Kidney (tissue), 14 donors: ENCODE measurements around the gene ARMC10. TPM values are rescaled to one million over a fixed set of nuclear protein-coding genes. Genes with fewer than 3 reads are reported as not detected.
"Not testable (repeated sequence)": the region's sequence is repeated elsewhere in the genome, so short reads cannot be mapped to it uniquely, and the experiment has no call there.

Source experiments
- DNase-seq, 5 donors: peaks; one replicate each; pipeline ENCODE4 v3.0.0-alpha.2; 2013 to 2020
- FAIRE-seq: peaks from 2 replicates; lab custom pipeline; 2012; peaks lifted over from hg19 to GRCh38; lab: Jason Lieb, UNC
- H3K27ac ChIP-seq, 2 donors: one replicate each; pipeline ENCODE4 v1.7.0; 2013; ENCODE audit warnings: low read depth in 2 of 2, low read length in 2 of 2, inconsistent platforms in 1 of 2
- H3K27me3 ChIP-seq: one replicate; pipeline ENCODE4 v1.7.1; 2013; ENCODE audit warnings: low read length, inconsistent platforms; ENCODE audit not compliant: control insufficient read depth, insufficient read depth
- H3K36me3 ChIP-seq, 3 donors: one replicate each; pipeline versions ENCODE4 v1.7.0 to v1.7.1; 2013; ENCODE audit warnings: low read length in 3 of 3, control low read depth in 1 of 3, inconsistent platforms in 1 of 3; ENCODE audit not compliant: insufficient read depth in 3 of 3, control insufficient read depth in 2 of 3
- H3K4me1 ChIP-seq, 3 donors: one replicate each; pipeline versions ENCODE4 v1.7.0 to v1.7.1; 2013; ENCODE audit warnings: low read length in 3 of 3, inconsistent platforms in 1 of 3, low read depth in 1 of 3; ENCODE audit not compliant: control insufficient read depth in 2 of 3, insufficient read depth in 2 of 3
- H3K4me3 ChIP-seq, 3 donors: one replicate each; pipeline versions ENCODE4 v1.7.0 to v1.8.1; 2013; ENCODE audit warnings: low read length in 3 of 3, control low read depth in 1 of 3, inconsistent platforms in 1 of 3
- H3K9ac ChIP-seq, 3 donors: one replicate each; pipeline versions ENCODE4 v1.7.0 to v1.7.1; 2013; ENCODE audit warnings: low read length in 3 of 3, control low read depth in 1 of 3, inconsistent platforms in 1 of 3
- H3K9me3 ChIP-seq, 3 donors: one replicate each; pipeline versions ENCODE4 v1.7.0 to v1.7.1; 2013; ENCODE audit warnings: low read length in 3 of 3, control low read depth in 1 of 3, inconsistent platforms in 1 of 3; ENCODE audit not compliant: control insufficient read depth in 2 of 3, insufficient read depth in 1 of 3
- intact Hi-C: fragments of 100-400 bp; cut with DNase I; formaldehyde crosslinking; loops from one replicate; pipeline ENCODE4 v1.11.1; 2022
- polyA plus RNA-seq: library from polyadenylated mRNA; stranded (reverse); fragments of 350-450 nt; fragmentation: Illumina TruSeq; extraction: RNeasy Lipid Tissue Mini Kit (QIAGEN cat#74804); gene quantifications from one replicate; pipeline ENCODE4 v1.2.3, GENCODE V29; 2014; ENCODE audit warnings: low read depth, low replicate concordance; ENCODE audit not compliant: insufficient read depth
- total RNA-seq: library from RNA; stranded (reverse); fragmentation: NEBNext Ultra II Directional; extraction: Animal tissue kit (Norgen Biotek cat#: 25700); gene quantifications from one replicate; pipeline ENCODE4 v1.2.1, GENCODE V29; 2021
- TF ChIP-seq, protein P1 (sequence below): IDR thresholded peaks from 3 replicates; pipeline ENCODE4 v1.5.1; 2012; ENCODE audit warnings: mild to moderate bottlenecking, moderate library complexity, borderline replicate concordance; ENCODE audit not compliant: insufficient read depth; ENCODE audit errors: extremely low read depth
- donor health status: control.
- donor health status: control.
- donor health status: control.
- donor health status: control.
- donor health status: control.
- donor health status: DM: yes; HTN: yes; CAD: no.
- donor health status: Normal renal cell carcinoma (clear cell type).

Gene ARMC10
- total and polyA plus RNA-seq, 2 donors from 2014 or later = 31.5 to 40.7 TPM

DNA sequence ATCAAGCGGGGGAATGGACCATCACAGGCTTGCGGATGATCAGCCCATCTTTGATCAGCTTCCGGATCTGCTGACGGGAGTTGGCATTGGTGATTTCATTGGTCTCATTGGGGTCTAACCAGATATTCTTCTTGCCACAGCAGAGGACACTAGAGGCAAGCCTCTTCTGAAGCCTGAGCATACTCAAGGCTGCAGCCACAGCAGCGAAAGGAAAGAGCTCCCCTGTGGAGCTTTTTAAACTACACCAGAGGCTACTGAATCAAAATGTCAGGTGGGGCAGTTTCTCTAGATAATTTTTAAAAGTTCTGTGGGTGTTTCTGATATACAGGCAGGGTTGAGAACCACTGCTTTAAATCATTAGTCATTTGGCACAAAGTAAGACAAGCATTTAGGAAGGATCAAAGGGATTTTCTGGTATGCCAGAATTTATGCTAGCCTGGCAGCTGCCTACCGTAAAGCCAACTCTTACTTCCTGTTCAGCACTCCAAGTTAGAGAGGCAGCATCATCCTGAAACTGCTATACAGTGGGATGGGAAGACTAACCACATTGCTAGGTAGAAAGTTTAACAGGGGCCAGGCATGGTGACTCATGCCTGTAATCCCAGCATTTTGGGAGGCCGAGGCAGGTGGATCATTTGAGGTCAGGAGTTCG is 66.9 kb downstream of the ARMC10 start:
- intact Hi-C loops = no loop called here
- FAIRE-seq (no peak), DNase-seq (no peak)
- Histone ChIP-seq H3K27ac (no peak overlapping the region), H3K4me3 (no peak overlapping the region), H3K36me3 (no peaks in the 10 kb centered on the region), H3K9me3 (no peaks in the 10 kb centered on the region), H3K27me3 (no peaks in the 10 kb centered on the region), H3K9ac (no peak overlapping the region), H3K4me1 (peaks cover 0 to 9% (median 2%) of the 10 kb centered on the region in 3 donors)
- TF ChIP-seq, protein P1, sequence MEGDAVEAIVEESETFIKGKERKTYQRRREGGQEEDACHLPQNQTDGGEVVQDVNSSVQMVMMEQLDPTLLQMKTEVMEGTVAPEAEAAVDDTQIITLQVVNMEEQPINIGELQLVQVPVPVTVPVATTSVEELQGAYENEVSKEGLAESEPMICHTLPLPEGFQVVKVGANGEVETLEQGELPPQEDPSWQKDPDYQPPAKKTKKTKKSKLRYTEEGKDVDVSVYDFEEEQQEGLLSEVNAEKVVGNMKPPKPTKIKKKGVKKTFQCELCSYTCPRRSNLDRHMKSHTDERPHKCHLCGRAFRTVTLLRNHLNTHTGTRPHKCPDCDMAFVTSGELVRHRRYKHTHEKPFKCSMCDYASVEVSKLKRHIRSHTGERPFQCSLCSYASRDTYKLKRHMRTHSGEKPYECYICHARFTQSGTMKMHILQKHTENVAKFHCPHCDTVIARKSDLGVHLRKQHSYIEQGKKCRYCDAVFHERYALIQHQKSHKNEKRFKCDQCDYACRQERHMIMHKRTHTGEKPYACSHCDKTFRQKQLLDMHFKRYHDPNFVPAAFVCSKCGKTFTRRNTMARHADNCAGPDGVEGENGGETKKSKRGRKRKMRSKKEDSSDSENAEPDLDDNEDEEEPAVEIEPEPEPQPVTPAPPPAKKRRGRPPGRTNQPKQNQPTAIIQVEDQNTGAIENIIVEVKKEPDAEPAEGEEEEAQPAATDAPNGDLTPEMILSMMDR = no peak

DNA sequence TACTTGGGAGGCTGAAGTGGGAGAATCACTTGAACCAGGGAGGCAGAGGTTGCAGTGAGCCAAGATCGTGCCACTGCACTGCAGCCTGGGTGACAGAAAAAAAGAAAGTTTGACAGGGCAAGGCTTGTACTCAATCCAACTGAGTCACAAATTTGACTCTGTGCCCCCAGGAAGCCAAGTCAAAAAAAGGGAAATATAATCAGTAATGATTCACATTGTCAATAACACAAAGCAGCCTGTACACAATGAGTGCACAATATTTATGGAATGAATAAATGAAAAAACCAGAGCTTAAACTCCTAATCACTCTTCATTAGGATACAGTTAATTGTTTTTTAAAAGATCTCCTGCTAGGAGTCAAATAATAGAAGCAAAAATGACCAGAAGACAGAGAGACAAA is 67.6 kb downstream of the ARMC10 start:
- Histone ChIP-seq H3K9me3 (no peaks in the 10 kb centered on the region), H3K27me3 (no peaks in the 10 kb centered on the region), H3K4me1 (peaks cover 0 to 9% (median 2%) of the 10 kb centered on the region in 3 donors), H3K36me3 (no peaks in the 10 kb centered on the region), H3K4me3 (no peak overlapping the region), H3K27ac (no peak overlapping the region), H3K9ac (no peak overlapping the region)
- FAIRE-seq (no peak), DNase-seq (no peak)
- intact Hi-C loops = no loop called here
- TF ChIP-seq, protein P1 = no peak

DNA sequence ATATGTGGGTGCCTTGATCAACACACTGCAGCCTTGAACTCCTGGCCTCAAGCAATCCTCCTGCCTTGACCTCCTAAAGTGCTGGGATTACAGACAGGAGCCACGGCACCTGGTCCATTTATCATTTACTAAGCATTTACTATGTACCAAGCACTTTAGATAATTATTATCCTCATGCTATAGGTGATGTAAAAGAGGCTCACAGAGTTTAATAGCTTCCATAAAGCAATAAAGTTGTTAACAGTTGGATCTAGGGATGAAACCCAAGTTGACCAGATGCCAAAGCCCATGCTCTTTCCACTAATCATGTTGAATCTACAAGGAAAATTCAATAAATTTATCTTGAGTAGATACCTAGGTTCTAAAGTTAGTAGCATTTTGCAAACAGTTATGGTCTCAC is 68.9 kb downstream of the ARMC10 start:
- no peak overlapping the region for H3K4me3 ChIP-seq
- peaks cover 0 to 9% (median 2%) of the 10 kb centered on the region in 3 donors for H3K4me1 ChIP-seq
- DNase-seq = no peak
- no peak overlapping the region for H3K27ac ChIP-seq
- no peaks in the 10 kb centered on the region for H3K36me3 ChIP-seq
- TF ChIP-seq, protein P1 = no peak
- H3K9me3 ChIP-seq = no peaks in the 10 kb centered on the region
- no peaks in the 10 kb centered on the region for H3K27me3 ChIP-seq
- FAIRE-seq = no peak
- intact Hi-C loops = no loop called here
- H3K9ac ChIP-seq = no peak overlapping the region

DNA sequence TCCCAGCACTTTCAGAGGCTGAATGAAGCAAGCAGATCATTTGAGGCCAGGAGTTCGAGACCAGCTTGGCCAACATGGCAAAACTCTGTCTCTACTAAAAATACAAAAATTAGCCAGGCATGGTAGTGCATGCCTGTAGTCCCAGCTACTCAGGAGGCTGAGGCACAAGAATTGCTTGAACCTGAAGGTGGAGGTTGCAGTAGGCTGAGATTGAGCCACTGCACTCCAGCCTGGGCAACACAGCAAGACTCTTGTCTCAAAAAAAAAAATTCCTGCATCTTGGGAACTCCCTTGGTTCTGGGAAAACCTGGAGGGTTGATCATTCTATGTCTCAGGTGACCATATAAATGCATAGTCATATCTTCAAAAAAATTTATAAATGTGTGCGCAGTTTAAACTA is 69.8 kb downstream of the ARMC10 start:
- intact Hi-C loops, H3K27ac ChIP-seq, H3K27me3 ChIP-seq, FAIRE-seq, H3K9me3 ChIP-seq, H3K4me3 ChIP-seq, H3K9ac ChIP-seq, DNase-seq, H3K36me3 ChIP-seq: not testable (repeated sequence)
- peaks cover 0 to 10% (median 4%) of the 10 kb centered on the region in 3 donors for H3K4me1 ChIP-seq
